ENCODE measurements around the gene PTPN5. TPM values are rescaled to one million over a fixed set of nuclear protein-coding genes. Genes with fewer than 3 reads are reported as not detected.

Gene PTPN5
- total and polyA plus RNA-seq, 4 donors = not detected

GRCh38 chr11:18778468-18778867 lies 13.1 kb downstream of the PTPN5 start:
- TF ChIP-seq, protein P1, sequence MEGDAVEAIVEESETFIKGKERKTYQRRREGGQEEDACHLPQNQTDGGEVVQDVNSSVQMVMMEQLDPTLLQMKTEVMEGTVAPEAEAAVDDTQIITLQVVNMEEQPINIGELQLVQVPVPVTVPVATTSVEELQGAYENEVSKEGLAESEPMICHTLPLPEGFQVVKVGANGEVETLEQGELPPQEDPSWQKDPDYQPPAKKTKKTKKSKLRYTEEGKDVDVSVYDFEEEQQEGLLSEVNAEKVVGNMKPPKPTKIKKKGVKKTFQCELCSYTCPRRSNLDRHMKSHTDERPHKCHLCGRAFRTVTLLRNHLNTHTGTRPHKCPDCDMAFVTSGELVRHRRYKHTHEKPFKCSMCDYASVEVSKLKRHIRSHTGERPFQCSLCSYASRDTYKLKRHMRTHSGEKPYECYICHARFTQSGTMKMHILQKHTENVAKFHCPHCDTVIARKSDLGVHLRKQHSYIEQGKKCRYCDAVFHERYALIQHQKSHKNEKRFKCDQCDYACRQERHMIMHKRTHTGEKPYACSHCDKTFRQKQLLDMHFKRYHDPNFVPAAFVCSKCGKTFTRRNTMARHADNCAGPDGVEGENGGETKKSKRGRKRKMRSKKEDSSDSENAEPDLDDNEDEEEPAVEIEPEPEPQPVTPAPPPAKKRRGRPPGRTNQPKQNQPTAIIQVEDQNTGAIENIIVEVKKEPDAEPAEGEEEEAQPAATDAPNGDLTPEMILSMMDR (IDR thresholded peaks at IDR 0.05; ENCODE audit: low read depth, low read length, missing input control) = no peak
- TF ChIP-seq TAF1 (conservative IDR thresholded peaks at IDR 0.05) (no peak), NR2F2 (IDR thresholded peaks at IDR 0.05) (no peak), JUND (IDR thresholded peaks at IDR 0.05) (no peak), EGR1 (IDR thresholded peaks at IDR 0.05; ENCODE audit: low read depth in 2 of 2) (no peak), MAX (IDR thresholded peaks at IDR 0.05) (no peak), FOXA1 (IDR thresholded peaks at IDR 0.05) (no peak), RAD21 (IDR thresholded peaks at IDR 0.05) (no peak), SP1 (IDR thresholded peaks at IDR 0.05) (no peak), GABPA (IDR thresholded peaks at IDR 0.05 in 1 of 2, conservative IDR thresholded peaks at IDR 0.05 in 1 of 2) (no peak), RXRA (IDR thresholded peaks at IDR 0.05) (no peak)
- TF ChIP-seq, protein P2, sequence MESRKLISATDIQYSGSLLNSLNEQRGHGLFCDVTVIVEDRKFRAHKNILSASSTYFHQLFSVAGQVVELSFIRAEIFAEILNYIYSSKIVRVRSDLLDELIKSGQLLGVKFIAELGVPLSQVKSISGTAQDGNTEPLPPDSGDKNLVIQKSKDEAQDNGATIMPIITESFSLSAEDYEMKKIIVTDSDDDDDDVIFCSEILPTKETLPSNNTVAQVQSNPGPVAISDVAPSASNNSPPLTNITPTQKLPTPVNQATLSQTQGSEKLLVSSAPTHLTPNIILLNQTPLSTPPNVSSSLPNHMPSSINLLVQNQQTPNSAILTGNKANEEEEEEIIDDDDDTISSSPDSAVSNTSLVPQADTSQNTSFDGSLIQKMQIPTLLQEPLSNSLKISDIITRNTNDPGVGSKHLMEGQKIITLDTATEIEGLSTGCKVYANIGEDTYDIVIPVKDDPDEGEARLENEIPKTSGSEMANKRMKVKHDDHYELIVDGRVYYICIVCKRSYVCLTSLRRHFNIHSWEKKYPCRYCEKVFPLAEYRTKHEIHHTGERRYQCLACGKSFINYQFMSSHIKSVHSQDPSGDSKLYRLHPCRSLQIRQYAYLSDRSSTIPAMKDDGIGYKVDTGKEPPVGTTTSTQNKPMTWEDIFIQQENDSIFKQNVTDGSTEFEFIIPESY (IDR thresholded peaks at IDR 0.05) = no peak
- TF ChIP-seq, protein P3, sequence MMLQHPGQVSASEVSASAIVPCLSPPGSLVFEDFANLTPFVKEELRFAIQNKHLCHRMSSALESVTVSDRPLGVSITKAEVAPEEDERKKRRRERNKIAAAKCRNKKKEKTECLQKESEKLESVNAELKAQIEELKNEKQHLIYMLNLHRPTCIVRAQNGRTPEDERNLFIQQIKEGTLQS (IDR thresholded peaks at IDR 0.05) = no peak
- no peaks in the 10 kb centered on the region for H3K36me3 ChIP-seq (ENCODE audit: control insufficient read depth in 4 of 4, insufficient read depth in 3 of 4, low read depth in 1 of 4, low read length in 3 of 4)
- H3K4me3 ChIP-seq (ENCODE audit: low read depth in 1 of 3, low read length in 3 of 3) = no peak overlapping the region
- H3K9ac ChIP-seq (ENCODE audit: low read depth in 1 of 2, low read length in 2 of 2) = no peak overlapping the region
- WGBS = 93% methylated on average over 4 of the region's 4 CpGs
- H3K27ac ChIP-seq (ENCODE audit: low read depth in 1 of 2, low read length in 2 of 2) = no peak overlapping the region
- H3K27me3 ChIP-seq (ENCODE audit: control insufficient read depth in 4 of 4, insufficient read depth in 4 of 4, low read length in 3 of 4) = no peaks in the 10 kb centered on the region
- H3K9me3 ChIP-seq (ENCODE audit: control insufficient read depth in 4 of 4, low read length in 3 of 4) = no peaks in the 10 kb centered on the region
- DNase-seq (ENCODE audit: low spot score) = no peak
- no peaks in the 10 kb centered on the region for H3K4me1 ChIP-seq (ENCODE audit: control insufficient read depth in 4 of 4, insufficient read depth in 4 of 4, low read length in 3 of 4)

- Histone ChIP-seq H3K36me3 (ENCODE audit: control insufficient read depth in 4 of 4, insufficient read depth in 3 of 4, low read depth in 1 of 4, low read length in 3 of 4) (no peaks in the 10 kb centered on the region), H3K27me3 (ENCODE audit: control insufficient read depth in 4 of 4, insufficient read depth in 4 of 4, low read length in 3 of 4) (no peaks in the 10 kb centered on the region), H3K4me3 (ENCODE audit: low read depth in 1 of 3, low read length in 3 of 3) (no peak overlapping the region), H3K9ac (ENCODE audit: low read depth in 1 of 2, low read length in 2 of 2) (no peak overlapping the region), H3K27ac (ENCODE audit: low read depth in 1 of 2, low read length in 2 of 2) (no peak overlapping the region), H3K9me3 (ENCODE audit: control insufficient read depth in 4 of 4, low read length in 3 of 4) (no peaks in the 10 kb centered on the region), H3K4me1 (ENCODE audit: control insufficient read depth in 4 of 4, insufficient read depth in 4 of 4, low read length in 3 of 4) (no peaks in the 10 kb centered on the region)
- whole genome bisulfite sequencing = 72% methylated on average over 6 of the region's 6 CpGs
- no peak for DNase-seq (ENCODE audit: low spot score)
- TF ChIP-seq JUND (IDR thresholded peaks at IDR 0.05) = no peak
- TF ChIP-seq FOXA2 (IDR thresholded peaks at IDR 0.05) = no peak
- TF ChIP-seq YY1 (IDR thresholded peaks at IDR 0.05) = no peak
- no peak for TF ChIP-seq EGR1 (IDR thresholded peaks at IDR 0.05; ENCODE audit: low read depth in 2 of 2)
- TF ChIP-seq SP1 (IDR thresholded peaks at IDR 0.05) = no peak
- no peak for TF ChIP-seq HNF4G (IDR thresholded peaks at IDR 0.05)
- TF ChIP-seq HNF4A (conservative IDR thresholded peaks at IDR 0.05) = no peak
- TF ChIP-seq, protein P2 (IDR thresholded peaks at IDR 0.05) = no peak
- TF ChIP-seq FOXA1 (IDR thresholded peaks at IDR 0.05) = no peak
- TF ChIP-seq REST (IDR thresholded peaks at IDR 0.05) = no peak
- TF ChIP-seq NR2F2 (IDR thresholded peaks at IDR 0.05) = no peak
- TF ChIP-seq RXRA (IDR thresholded peaks at IDR 0.05) = no peak
- TF ChIP-seq, protein P1 (IDR thresholded peaks at IDR 0.05; ENCODE audit: low read depth, low read length, missing input control) = no peak
- no peak for TF ChIP-seq TAF1 (conservative IDR thresholded peaks at IDR 0.05)
- TF ChIP-seq, protein P3 (IDR thresholded peaks at IDR 0.05) = no peak
- TF ChIP-seq MAX (IDR thresholded peaks at IDR 0.05) = no peak
- TF ChIP-seq GABPA (IDR thresholded peaks at IDR 0.05 in 1 of 2, conservative IDR thresholded peaks at IDR 0.05 in 1 of 2) = no peak
- TF ChIP-seq RAD21 (IDR thresholded peaks at IDR 0.05) = no peak
Measured at GRCh38 chr11:18776324-18776723, 15.3 kb downstream of the PTPN5 start.
